Suprapubic skin (tissue), 4 donors: ENCODE results near the gene TANGO2.

Experiments used
- EP300 ChIP-seq: sonication (generic); formaldehyde crosslinking; IDR thresholded peaks from one replicate; pipeline ENCODE4 v1.6.1; 2017; ENCODE audit warnings: antibody characterized with exemption
- POLR2A ChIP-seq, 2 donors: fragments of 450-650 bp; IDR thresholded peaks; one replicate each; pipeline ENCODE4 v1.6.1; 2017; ENCODE audit warnings: antibody characterized with exemption in 2 of 2, mild to moderate bottlenecking in 2 of 2, moderate library complexity in 2 of 2
- POLR2AphosphoS5 ChIP-seq, 3 donors: sonication (generic); formaldehyde crosslinking; IDR thresholded peaks; one replicate each; pipeline ENCODE4 v1.6.1; 2017; ENCODE audit warnings: antibody characterized with exemption in 3 of 3
- TF ChIP-seq, protein P1 (sequence below), 2 donors: fragments of 200-600 bp in 1 of 2; fragments of 450-650 bp in 1 of 2; sonication (generic) in 1 of 2; IDR thresholded peaks; one replicate each; pipeline ENCODE4 v1.5.1; 2016 to 2019; ENCODE audit warnings: antibody characterized with exemption in 2 of 2, mild to moderate bottlenecking in 1 of 2, moderate library complexity in 1 of 2

DNA sequence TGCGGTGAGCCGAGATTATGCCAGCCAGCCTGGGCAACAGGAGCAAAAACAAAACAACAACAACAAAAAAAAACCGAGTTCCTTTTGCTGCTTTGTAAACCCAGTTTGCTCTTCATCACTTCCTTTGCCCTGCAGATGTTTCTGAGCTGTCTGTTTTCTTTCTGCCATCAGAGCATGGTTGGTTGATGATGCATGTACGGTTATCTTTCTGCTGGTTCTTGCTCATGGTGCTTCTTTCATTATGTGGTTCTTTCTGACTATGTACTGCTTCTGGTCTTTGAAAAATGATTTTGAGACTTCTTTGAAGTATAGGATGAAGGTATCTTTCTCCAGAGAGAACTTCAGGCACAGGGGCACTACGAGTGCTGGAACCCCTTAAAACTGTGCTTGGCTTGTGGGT lies 13.2 kb downstream of the TANGO2 start:
- TF ChIP-seq, protein P1, sequence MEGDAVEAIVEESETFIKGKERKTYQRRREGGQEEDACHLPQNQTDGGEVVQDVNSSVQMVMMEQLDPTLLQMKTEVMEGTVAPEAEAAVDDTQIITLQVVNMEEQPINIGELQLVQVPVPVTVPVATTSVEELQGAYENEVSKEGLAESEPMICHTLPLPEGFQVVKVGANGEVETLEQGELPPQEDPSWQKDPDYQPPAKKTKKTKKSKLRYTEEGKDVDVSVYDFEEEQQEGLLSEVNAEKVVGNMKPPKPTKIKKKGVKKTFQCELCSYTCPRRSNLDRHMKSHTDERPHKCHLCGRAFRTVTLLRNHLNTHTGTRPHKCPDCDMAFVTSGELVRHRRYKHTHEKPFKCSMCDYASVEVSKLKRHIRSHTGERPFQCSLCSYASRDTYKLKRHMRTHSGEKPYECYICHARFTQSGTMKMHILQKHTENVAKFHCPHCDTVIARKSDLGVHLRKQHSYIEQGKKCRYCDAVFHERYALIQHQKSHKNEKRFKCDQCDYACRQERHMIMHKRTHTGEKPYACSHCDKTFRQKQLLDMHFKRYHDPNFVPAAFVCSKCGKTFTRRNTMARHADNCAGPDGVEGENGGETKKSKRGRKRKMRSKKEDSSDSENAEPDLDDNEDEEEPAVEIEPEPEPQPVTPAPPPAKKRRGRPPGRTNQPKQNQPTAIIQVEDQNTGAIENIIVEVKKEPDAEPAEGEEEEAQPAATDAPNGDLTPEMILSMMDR (IDR thresholded peaks at IDR 0.05) = no peak
- TF ChIP-seq EP300 (no peak), POLR2A (IDR thresholded peaks at IDR 0.05) (no peak), POLR2AphosphoS5 (IDR thresholded peaks at IDR 0.05) (no peak)
